ENCODE data around the gene AKT1.

DNA sequence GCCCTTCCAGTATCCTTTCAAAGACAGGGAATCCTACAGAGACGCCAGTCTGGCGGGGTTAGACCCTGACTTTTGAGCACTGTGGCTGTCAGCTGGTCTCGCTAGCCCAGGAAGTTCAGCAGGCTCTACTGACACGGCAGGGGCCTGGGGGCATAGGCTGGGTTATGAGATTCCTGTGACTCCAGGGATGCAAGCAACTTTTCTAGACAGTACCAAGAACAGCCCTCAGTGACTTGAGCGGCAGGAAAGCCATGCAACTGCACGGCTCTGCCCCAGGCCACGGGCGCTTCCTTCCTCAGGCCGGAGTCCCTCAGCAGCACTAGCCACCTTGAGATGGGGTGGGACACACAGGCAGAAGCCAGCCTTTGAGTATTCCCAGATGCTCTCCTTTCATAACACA, 47.7 kb downstream of the AKT1 start:
- TF ChIP-seq, protein P1, sequence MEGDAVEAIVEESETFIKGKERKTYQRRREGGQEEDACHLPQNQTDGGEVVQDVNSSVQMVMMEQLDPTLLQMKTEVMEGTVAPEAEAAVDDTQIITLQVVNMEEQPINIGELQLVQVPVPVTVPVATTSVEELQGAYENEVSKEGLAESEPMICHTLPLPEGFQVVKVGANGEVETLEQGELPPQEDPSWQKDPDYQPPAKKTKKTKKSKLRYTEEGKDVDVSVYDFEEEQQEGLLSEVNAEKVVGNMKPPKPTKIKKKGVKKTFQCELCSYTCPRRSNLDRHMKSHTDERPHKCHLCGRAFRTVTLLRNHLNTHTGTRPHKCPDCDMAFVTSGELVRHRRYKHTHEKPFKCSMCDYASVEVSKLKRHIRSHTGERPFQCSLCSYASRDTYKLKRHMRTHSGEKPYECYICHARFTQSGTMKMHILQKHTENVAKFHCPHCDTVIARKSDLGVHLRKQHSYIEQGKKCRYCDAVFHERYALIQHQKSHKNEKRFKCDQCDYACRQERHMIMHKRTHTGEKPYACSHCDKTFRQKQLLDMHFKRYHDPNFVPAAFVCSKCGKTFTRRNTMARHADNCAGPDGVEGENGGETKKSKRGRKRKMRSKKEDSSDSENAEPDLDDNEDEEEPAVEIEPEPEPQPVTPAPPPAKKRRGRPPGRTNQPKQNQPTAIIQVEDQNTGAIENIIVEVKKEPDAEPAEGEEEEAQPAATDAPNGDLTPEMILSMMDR (IDR thresholded peaks at IDR 0.05) = no peak
- TF ChIP-seq ZSCAN20 (CRISPR knock-in tag; IDR thresholded peaks at IDR 0.05) (no peak), POLR2A (IDR thresholded peaks at IDR 0.05; ENCODE audit: low read length) (no peak), MAFK (IDR thresholded peaks at IDR 0.05; ENCODE audit: partially characterized antibody) (no peak), BHLHE40 (IDR thresholded peaks at IDR 0.05; ENCODE audit: low read depth, low read length) (no peak), POLR2AphosphoS2 (conservative IDR thresholded peaks at IDR 0.05; ENCODE audit: low read length) (no peak), JUNB (IDR thresholded peaks at IDR 0.05) (no peak), KDM5A (IDR thresholded peaks at IDR 0.05) (no peak), MYC (IDR thresholded peaks at IDR 0.05; ENCODE audit: borderline replicate concordance, low read length) (no peak)
- TF ChIP-seq, protein P2, sequence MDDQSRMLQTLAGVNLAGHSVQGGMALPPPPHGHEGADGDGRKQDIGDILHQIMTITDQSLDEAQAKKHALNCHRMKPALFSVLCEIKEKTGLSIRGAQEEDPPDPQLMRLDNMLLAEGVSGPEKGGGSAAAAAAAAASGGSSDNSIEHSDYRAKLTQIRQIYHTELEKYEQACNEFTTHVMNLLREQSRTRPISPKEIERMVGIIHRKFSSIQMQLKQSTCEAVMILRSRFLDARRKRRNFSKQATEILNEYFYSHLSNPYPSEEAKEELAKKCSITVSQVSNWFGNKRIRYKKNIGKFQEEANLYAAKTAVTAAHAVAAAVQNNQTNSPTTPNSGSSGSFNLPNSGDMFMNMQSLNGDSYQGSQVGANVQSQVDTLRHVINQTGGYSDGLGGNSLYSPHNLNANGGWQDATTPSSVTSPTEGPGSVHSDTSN (IDR thresholded peaks at IDR 0.05) = no peak
